Thyroid gland (tissue), 4 donors: ENCODE results near the gene IPPK.

Experiments
- POLR2A ChIP-seq, 2 donors: fragments of 450-650 bp; IDR thresholded peaks; one replicate each; pipeline ENCODE4 v1.6.1; 2017; ENCODE audit warnings: antibody characterized with exemption in 2 of 2, mild to moderate bottlenecking in 2 of 2, moderate library complexity in 1 of 2
- TF ChIP-seq, protein P1 (sequence below), 6 experiments: fragments of 200-600 bp in 3 of 6; fragments of 450-650 bp in 3 of 6; sonication (generic) in 3 of 6; IDR thresholded peaks; one replicate each; pipeline ENCODE4 v1.5.1; 2016 to 2019; ENCODE audit warnings: antibody characterized with exemption in 6 of 6, mild to moderate bottlenecking in 2 of 6, inconsistent platforms in 1 of 6, moderate library complexity in 1 of 6

DNA sequence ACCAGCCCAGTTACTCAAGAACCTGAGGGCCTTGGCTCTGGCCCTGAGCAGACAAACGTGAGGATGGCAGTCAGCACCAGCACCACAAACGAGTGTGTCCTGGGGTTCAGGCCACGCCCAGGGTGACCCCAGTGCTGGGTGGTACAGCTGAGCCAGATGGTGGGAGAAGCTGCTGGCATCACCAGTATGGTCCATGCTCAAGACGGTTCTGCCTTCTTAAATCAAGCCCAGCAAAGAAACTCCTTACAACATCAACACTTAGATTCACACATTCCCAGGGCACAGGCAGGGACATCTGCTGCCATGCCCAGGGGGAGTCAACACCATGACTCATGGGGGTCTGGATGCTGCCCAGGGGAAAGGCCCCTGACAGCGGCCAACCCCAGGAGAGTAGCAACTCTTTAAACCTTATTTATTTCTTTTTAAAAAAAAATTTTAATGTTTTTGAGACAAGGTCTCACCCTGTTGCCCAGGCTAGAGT lies 31.3 kb downstream of the IPPK start:
- TF ChIP-seq POLR2A (IDR thresholded peaks at IDR 0.05): no peak
- TF ChIP-seq, protein P1, sequence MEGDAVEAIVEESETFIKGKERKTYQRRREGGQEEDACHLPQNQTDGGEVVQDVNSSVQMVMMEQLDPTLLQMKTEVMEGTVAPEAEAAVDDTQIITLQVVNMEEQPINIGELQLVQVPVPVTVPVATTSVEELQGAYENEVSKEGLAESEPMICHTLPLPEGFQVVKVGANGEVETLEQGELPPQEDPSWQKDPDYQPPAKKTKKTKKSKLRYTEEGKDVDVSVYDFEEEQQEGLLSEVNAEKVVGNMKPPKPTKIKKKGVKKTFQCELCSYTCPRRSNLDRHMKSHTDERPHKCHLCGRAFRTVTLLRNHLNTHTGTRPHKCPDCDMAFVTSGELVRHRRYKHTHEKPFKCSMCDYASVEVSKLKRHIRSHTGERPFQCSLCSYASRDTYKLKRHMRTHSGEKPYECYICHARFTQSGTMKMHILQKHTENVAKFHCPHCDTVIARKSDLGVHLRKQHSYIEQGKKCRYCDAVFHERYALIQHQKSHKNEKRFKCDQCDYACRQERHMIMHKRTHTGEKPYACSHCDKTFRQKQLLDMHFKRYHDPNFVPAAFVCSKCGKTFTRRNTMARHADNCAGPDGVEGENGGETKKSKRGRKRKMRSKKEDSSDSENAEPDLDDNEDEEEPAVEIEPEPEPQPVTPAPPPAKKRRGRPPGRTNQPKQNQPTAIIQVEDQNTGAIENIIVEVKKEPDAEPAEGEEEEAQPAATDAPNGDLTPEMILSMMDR (IDR thresholded peaks at IDR 0.05): no peak
